Mucosa of stomach (tissue), 1 donor: ENCODE results near the gene SYT14.

ENCODE experiments used
- H3K27me3 ChIP-seq: one replicate; pipeline ENCODE4 v1.7.0; 2013; ENCODE audit warnings: mild to moderate bottlenecking, low read length; ENCODE audit not compliant: control insufficient read depth, insufficient read depth
- H3K36me3 ChIP-seq: one replicate; pipeline ENCODE4 v1.7.0; 2013; ENCODE audit warnings: low read length; ENCODE audit not compliant: control insufficient read depth, insufficient read depth
- H3K4me1 ChIP-seq: one replicate; pipeline ENCODE4 v1.7.0; 2013; ENCODE audit warnings: mild to moderate bottlenecking, low read length; ENCODE audit not compliant: control insufficient read depth, insufficient read depth
- H3K4me3 ChIP-seq: one replicate; pipeline ENCODE4 v1.7.0; 2013; ENCODE audit warnings: low read length
- H3K9ac ChIP-seq: one replicate; pipeline ENCODE4 v1.7.0; 2013; ENCODE audit warnings: mild to moderate bottlenecking, low read length, moderate library complexity
- H3K9me3 ChIP-seq: one replicate; pipeline ENCODE4 v1.7.0; 2013; ENCODE audit warnings: mild to moderate bottlenecking, low read length, moderate library complexity; ENCODE audit not compliant: control insufficient read depth
- donor health status: Pancreatic carcinoma.

SYT14 gene

GRCh38 chr1:209999005-209999404 is 61.0 kb downstream of the SYT14 start:
- no peaks in the 10 kb centered on the region for H3K4me1 ChIP-seq
- H3K36me3 ChIP-seq = no peaks in the 10 kb centered on the region
- no peak overlapping the region for H3K9ac ChIP-seq
- no peaks in the 10 kb centered on the region for H3K27me3 ChIP-seq
- no peak overlapping the region for H3K4me3 ChIP-seq
- no peaks in the 10 kb centered on the region for H3K9me3 ChIP-seq

- Histone ChIP-seq H3K36me3 (no peaks in the 10 kb centered on the region), H3K27me3 (no peaks in the 10 kb centered on the region), H3K4me1 (no peaks in the 10 kb centered on the region), H3K4me3 (no peak overlapping the region), H3K9ac (no peak overlapping the region), H3K9me3 (no peaks in the 10 kb centered on the region)
Observed at GRCh38 chr1:210001751-210002150, 63.7 kb downstream of the SYT14 start.

GRCh38 chr1:210003501-210003900 is 65.5 kb downstream of the SYT14 start:
- no peaks in the 10 kb centered on the region for H3K9me3 ChIP-seq
- no peaks in the 10 kb centered on the region for H3K4me1 ChIP-seq
- H3K36me3 ChIP-seq = no peaks in the 10 kb centered on the region
- H3K4me3 ChIP-seq = no peak overlapping the region
- H3K9ac ChIP-seq = no peak overlapping the region
- no peaks in the 10 kb centered on the region for H3K27me3 ChIP-seq

DNA sequence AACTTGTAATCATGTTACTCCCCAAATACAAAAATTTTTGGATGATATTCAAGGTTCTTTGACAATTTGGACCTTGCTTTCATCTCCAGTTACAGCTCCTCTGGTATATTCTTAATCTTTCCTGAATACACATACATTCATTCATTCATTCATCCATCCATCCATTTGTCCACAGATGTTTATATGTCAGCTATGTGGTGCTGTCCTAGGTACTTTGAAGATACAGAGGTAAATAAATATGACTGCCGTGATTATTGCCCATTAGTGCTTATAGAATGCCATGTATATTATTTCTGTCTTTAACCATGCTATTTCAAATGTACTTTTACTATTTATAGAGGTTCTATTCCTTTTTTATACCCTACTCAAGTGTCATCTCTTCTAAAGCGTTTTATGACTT is 72.1 kb downstream of the SYT14 start:
- Histone ChIP-seq H3K9me3 (no peaks in the 10 kb centered on the region), H3K9ac (no peak overlapping the region), H3K4me1 (no peaks in the 10 kb centered on the region)

DNA sequence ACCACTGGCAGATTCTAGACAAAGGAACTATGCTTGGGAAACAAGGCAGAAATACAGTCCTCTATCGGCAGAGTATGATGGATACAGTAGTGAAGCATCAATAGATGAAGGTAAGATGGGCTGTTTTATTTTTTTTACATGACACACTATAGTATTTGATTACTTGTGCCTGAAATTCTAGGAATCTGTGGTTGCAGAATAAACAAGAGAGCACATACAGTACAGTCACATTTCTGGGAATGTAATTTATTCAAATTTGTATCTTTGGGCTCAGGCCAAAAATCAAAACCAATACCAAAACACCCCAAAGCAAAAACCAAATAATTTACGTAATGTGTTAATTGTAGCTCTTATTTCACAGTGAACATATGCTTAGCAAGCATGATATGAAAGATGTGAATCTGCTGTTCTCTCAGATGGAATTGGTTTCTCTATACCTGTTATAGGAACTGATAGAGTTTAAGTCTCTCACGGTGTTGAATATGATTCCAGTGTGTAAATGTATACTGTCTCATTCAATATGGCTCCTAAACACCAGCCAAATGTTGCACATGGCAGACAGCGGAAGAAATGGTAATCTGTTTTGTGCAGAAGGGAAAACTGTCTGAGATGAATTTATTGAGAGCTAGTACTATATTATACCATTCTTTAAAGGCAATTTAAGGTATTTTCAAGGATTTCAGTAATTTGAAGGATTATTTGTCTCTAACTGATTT is 83.3 kb downstream of the SYT14 start:
- no peak overlapping the region for H3K4me3 ChIP-seq
- no peaks in the 10 kb centered on the region for H3K9me3 ChIP-seq
- H3K9ac ChIP-seq = no peak overlapping the region
- no peaks in the 10 kb centered on the region for H3K27me3 ChIP-seq
- H3K4me1 ChIP-seq = no peaks in the 10 kb centered on the region
- no peaks in the 10 kb centered on the region for H3K36me3 ChIP-seq

More for the DNA sequence above, 72.1 kb downstream of the SYT14 start:
- Histone ChIP-seq H3K4me3 (no peak overlapping the region), H3K27me3 (no peaks in the 10 kb centered on the region), H3K36me3 (no peaks in the 10 kb centered on the region)

- H3K4me3 ChIP-seq = no peak overlapping the region
- H3K4me1 ChIP-seq = no peaks in the 10 kb centered on the region
- no peaks in the 10 kb centered on the region for H3K27me3 ChIP-seq
- no peaks in the 10 kb centered on the region for H3K9me3 ChIP-seq
- no peaks in the 10 kb centered on the region for H3K36me3 ChIP-seq
- H3K9ac ChIP-seq = no peak overlapping the region
Observed at GRCh38 chr1:210022044-210022443, 84.0 kb downstream of the SYT14 start.

GRCh38 chr1:210024282-210024681 is 86.3 kb downstream of the SYT14 start:
- H3K4me1 ChIP-seq = no peaks in the 10 kb centered on the region
- H3K9me3 ChIP-seq = no peaks in the 10 kb centered on the region
- H3K4me3 ChIP-seq = no peak overlapping the region
- no peak overlapping the region for H3K9ac ChIP-seq
- no peaks in the 10 kb centered on the region for H3K36me3 ChIP-seq
- no peaks in the 10 kb centered on the region for H3K27me3 ChIP-seq

DNA sequence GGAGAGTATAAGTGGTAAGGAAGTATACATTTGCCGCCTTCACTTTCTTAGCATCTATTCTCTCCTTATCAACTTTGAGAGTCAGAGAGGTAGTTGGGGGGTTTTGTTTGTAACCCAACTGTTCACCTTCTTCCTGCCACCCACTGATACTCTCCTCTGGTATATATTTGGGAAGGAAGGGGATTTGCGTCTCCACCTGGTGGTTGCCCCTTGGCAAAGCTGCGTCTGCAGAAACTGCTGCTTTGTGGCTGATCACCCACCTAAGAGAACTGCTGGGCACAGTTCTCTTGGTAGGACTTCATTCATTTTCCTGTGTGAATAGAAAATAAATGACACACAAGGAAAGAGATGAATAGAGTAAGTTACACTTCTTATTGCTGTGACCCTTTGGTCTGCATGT is 87.0 kb downstream of the SYT14 start:
- H3K9ac ChIP-seq = no peak overlapping the region
- no peak overlapping the region for H3K4me3 ChIP-seq
- H3K4me1 ChIP-seq = no peaks in the 10 kb centered on the region
- H3K27me3 ChIP-seq = no peaks in the 10 kb centered on the region
- H3K9me3 ChIP-seq = no peaks in the 10 kb centered on the region
- no peaks in the 10 kb centered on the region for H3K36me3 ChIP-seq

GRCh38 chr1:210025870-210026269 is 87.9 kb downstream of the SYT14 start:
- no peaks in the 10 kb centered on the region for H3K9me3 ChIP-seq
- no peaks in the 10 kb centered on the region for H3K4me1 ChIP-seq
- H3K9ac ChIP-seq = no peak overlapping the region
- H3K27me3 ChIP-seq = no peaks in the 10 kb centered on the region
- H3K4me3 ChIP-seq = no peak overlapping the region
- H3K36me3 ChIP-seq = no peaks in the 10 kb centered on the region

GRCh38 chr1:210027994-210028393 is 90.0 kb downstream of the SYT14 start:
- Histone ChIP-seq H3K4me1 (no peaks in the 10 kb centered on the region), H3K27me3 (no peaks in the 10 kb centered on the region), H3K9me3 (no peaks in the 10 kb centered on the region), H3K9ac (no peak overlapping the region), H3K36me3 (no peaks in the 10 kb centered on the region), H3K4me3 (no peak overlapping the region)

GRCh38 chr1:210031473-210031872 is 93.5 kb downstream of the SYT14 start:
- no peaks in the 10 kb centered on the region for H3K27me3 ChIP-seq
- no peaks in the 10 kb centered on the region for H3K9me3 ChIP-seq
- no peaks in the 10 kb centered on the region for H3K4me1 ChIP-seq
- H3K36me3 ChIP-seq = no peaks in the 10 kb centered on the region
- H3K4me3 ChIP-seq = no peak overlapping the region
- H3K9ac ChIP-seq = no peak overlapping the region

DNA sequence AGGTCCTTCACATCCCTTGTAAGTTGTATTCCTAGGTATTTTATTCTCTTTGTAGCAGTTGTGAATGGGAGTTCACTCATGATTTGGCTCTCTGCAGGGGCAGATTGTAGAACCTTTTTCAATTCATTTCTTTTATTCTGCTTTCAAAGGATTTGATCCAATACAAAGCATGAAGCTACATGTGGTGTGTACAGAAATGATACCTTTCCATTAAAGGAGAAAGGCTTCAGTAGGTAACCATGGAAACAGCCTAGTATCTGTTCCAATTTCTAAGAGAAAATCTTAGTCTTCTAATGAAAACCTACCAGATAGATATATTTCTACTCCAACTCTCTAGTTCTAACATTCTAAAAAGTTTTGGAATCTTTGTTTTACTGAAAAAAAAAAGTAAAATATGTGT is 105.0 kb downstream of the SYT14 start:
- no peak overlapping the region for H3K9ac ChIP-seq
- no peak overlapping the region for H3K4me3 ChIP-seq
- H3K36me3 ChIP-seq = no peaks in the 10 kb centered on the region
- no peaks in the 10 kb centered on the region for H3K27me3 ChIP-seq
- no peaks in the 10 kb centered on the region for H3K9me3 ChIP-seq
- H3K4me1 ChIP-seq = no peaks in the 10 kb centered on the region

DNA sequence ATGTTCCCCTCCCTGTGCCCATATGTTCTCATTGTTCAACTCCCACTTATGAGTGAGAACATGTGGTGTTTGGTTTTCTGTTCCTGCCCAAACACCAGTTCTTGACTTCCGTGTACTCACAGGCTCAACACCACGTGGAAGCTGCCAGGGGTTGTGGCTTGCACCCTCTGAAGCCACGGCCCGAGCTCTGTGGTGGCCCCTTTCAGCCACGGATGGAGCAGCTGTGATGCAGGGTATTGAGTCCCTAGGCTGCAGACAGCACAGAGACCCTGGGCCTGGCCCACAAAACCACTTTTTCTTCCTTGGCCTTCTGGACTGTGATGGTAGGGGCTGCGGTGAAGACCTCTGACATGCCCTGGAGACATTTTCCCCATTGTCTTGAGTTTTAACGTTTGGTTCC is 111.6 kb downstream of the SYT14 start:
- Histone ChIP-seq H3K4me3 (no peak overlapping the region), H3K27me3 (no peaks in the 10 kb centered on the region), H3K9me3 (no peaks in the 10 kb centered on the region), H3K4me1 (no peaks in the 10 kb centered on the region), H3K36me3 (no peaks in the 10 kb centered on the region), H3K9ac (no peak overlapping the region)
